ENCODE measurements around the gene WDR20.
A peak's percentile ranks its signal among the peaks of the same experiment; 100 is the strongest.

WDR20 gene, protein sequence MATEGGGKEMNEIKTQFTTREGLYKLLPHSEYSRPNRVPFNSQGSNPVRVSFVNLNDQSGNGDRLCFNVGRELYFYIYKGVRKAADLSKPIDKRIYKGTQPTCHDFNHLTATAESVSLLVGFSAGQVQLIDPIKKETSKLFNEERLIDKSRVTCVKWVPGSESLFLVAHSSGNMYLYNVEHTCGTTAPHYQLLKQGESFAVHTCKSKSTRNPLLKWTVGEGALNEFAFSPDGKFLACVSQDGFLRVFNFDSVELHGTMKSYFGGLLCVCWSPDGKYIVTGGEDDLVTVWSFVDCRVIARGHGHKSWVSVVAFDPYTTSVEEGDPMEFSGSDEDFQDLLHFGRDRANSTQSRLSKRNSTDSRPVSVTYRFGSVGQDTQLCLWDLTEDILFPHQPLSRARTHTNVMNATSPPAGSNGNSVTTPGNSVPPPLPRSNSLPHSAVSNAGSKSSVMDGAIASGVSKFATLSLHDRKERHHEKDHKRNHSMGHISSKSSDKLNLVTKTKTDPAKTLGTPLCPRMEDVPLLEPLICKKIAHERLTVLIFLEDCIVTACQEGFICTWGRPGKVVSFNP

DNA sequence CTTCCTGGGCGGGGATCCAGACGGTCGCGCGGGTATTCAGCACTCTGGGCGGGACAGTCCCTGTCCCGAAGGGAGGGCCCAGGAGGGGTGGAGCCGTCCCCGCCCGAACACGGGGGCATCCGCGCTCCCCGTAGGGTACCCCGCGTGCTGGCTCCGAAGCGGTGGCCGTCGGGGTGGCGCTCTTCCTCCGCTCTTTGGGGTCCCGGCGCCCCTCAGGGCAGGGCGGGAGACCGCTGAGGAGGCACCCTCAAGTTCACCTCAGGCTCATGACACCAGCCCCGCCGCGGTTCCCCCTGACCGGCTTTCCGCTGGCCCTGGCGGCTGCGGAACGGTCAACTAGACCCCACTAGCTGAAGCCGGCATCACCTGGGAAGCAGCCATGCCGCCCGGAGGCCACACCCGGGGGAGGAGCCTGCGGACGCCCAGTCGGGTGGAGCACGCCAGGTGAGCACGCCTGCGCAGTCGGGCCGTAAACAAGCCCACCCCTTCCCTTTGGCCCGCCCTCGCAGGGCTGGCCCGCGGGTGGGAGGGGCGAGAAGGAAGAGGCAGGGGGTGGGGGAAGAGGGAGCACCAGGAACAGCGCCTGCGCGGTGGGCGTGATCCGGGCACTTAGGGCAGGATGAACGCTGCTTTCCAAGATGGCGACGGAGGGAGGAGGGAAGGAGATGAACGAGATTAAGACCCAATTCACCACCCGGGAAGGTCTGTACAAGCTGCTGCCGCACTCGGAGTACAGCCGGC, at the start of gene WDR20:
Gene WDR20 (plus strand): TSS at position 612 of the 741 bp plus-strand sequence. CDS start 27 bp downstream, at position 639.
- TF ChIP-seq, protein P1, sequence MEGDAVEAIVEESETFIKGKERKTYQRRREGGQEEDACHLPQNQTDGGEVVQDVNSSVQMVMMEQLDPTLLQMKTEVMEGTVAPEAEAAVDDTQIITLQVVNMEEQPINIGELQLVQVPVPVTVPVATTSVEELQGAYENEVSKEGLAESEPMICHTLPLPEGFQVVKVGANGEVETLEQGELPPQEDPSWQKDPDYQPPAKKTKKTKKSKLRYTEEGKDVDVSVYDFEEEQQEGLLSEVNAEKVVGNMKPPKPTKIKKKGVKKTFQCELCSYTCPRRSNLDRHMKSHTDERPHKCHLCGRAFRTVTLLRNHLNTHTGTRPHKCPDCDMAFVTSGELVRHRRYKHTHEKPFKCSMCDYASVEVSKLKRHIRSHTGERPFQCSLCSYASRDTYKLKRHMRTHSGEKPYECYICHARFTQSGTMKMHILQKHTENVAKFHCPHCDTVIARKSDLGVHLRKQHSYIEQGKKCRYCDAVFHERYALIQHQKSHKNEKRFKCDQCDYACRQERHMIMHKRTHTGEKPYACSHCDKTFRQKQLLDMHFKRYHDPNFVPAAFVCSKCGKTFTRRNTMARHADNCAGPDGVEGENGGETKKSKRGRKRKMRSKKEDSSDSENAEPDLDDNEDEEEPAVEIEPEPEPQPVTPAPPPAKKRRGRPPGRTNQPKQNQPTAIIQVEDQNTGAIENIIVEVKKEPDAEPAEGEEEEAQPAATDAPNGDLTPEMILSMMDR (conservative IDR thresholded peaks at IDR 0.05): no peak
- H3K27ac ChIP-seq: peak within 1 kb of the TSS; percentile 92

DNA sequence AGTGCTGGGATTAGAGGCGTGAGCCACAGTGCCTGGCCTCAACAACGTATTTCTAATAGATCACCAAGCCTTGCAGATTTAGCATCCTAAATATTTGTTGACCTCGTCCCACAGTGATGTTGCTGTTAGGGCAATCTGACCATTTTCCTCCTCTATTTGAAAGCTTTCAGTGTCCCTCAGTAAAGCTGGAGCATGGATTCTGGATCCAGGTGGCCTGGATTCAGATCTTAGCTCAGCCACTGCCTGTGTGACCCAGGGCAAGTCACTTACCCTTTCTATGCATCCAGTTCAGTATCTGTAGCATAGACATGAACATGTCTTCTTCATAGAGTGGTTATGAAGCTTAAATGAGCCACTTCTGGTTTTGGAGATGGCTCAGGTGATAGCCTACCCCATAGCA, 49.0 kb upstream of the WDR20 start:
- TF ChIP-seq, protein P1 (conservative IDR thresholded peaks at IDR 0.05): no peak
- H3K27ac ChIP-seq: no peak overlapping the region

DNA sequence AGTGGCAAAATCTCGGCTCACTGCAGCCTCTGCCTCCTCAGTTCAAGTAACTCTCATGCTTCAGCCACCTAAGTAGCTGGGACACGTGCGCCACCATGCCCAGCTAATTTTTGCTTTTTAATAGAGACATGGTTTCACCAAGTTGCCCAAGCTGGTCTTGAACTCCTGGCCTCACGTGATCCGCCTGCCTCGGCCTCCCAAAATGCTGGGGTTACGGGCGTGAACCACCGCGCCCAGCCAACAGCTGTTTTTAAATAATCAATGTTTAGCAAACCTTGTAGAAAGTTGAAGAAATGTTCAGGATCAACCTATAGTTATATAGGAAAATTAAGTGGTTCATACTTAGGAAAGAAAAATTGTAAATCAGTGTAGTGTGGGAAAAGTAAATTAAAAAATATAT, 46.9 kb upstream of the WDR20 start:
- TF ChIP-seq, protein P1 (conservative IDR thresholded peaks at IDR 0.05): no peak
- H3K27ac ChIP-seq: no peak overlapping the region

DNA sequence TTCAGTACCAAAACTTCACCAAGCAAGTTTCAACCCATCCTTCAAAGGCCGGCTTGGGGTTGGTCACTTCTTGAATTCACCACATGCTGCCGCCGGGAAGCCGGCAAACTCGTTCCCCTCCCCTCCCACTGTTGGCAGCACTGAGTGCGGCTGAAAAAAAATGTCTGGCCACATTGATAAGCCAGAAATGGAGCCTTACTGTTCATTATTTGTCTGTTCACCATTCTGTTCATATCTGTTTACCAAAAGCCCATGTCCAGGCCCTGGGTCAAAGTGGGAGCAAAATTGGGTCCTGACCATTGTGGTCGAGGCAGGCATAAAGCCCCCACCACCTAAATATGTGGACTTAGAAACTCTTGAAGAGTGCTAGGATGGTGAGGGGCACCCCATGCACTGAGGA, 45.6 kb upstream of the WDR20 start:
- H3K27ac ChIP-seq: no peak overlapping the region
- TF ChIP-seq, protein P1 (conservative IDR thresholded peaks at IDR 0.05): no peak

DNA sequence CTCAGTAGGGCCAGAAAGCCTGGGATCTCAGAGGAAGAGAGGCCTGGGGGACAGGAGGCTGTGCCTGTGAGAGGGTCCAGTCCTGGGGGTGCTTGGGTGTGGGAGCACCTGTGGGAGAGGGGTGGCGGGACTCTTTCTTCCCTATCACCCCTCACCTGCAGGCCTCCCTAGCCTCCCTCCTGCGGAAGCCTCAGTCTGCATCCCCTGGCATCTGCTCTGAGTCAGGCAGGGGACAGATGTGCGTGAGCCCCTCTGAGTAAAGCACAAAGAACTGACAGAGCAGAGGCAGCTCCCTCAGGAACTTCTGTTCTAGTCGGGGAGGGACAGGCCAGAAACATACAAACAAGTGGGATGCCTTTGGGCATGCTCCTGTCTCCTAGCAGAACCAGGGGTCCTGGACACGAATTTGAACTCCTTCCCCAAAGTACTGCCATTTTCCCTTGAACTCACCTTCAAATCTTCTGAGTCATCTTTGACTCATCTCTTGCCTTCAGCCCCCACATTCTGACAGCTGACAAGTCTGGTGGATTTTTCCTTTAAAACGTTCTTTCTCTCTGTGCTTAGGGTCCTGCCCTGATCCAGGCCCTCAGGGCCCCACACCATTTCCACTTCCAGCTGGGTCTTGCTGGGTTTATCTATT, 44.3 kb upstream of the WDR20 start:
- TF ChIP-seq, protein P1 (conservative IDR thresholded peaks at IDR 0.05): no peak
- no peak overlapping the region for H3K27ac ChIP-seq

DNA sequence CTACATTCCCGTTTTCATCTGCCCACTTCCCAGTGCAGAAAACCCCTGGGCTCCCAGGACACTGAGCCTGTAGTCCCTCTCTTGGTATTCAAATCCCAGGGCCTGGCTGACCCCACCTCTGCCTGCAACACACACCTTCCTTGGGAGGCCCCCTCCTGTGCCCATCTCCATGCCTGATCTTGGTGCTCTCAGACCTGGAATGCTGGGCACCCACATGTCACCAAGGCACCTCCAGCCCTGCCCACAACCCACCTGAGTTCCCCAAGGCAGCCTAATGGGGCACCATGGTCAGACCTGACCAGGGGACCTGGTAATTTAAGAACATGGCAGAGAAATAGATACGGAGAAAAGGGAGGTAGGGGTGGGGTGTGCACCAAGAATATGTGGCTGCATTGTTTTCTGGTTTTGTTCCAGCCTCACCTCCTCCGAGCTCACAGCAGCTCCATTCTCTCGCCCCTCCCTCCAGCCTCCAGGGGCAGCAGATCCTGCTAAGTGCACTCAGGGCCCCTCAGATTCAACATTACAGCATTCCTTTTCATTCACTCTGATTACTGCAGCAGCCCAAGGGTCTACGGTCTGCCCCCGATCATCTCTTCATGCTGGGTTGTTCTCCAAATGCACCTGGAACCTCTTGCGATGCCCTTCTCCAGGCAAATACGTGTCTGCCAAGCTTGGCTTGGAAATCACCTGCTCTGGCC, 43.7 kb upstream of the WDR20 start:
- TF ChIP-seq, protein P1 (conservative IDR thresholded peaks at IDR 0.05): no peak
- H3K27ac ChIP-seq: peak overlapping the region; percentile 54
